HL-60 (cell line): ENCODE results near the gene TNFRSF8.

Experiments
- GABPA ChIP-seq: IDR thresholded peaks from 2 replicates; pipeline ENCODE4 v1.6.1; 2012; ENCODE audit warnings: low read depth
- POLR2AphosphoS5 ChIP-seq: IDR thresholded peaks from 2 replicates; pipeline ENCODE4 v1.6.1; 2012; ENCODE audit warnings: low read depth
- SPI1 ChIP-seq: IDR thresholded peaks from 2 replicates; pipeline ENCODE4 v1.6.1; 2012; ENCODE audit warnings: low read depth, mild to moderate bottlenecking, borderline replicate concordance
- TF ChIP-seq, protein P1 (sequence below): IDR thresholded peaks from one replicate; pipeline ENCODE4 v1.5.1; 2011; ENCODE audit warnings: low read length, control low read depth, inconsistent platforms; ENCODE audit not compliant: insufficient read depth
- TF ChIP-seq, protein P2 (sequence below): IDR thresholded peaks from 2 replicates; pipeline ENCODE4 v1.6.1; 2012; ENCODE audit warnings: low read depth; ENCODE audit not compliant: insufficient replicate concordance

DNA sequence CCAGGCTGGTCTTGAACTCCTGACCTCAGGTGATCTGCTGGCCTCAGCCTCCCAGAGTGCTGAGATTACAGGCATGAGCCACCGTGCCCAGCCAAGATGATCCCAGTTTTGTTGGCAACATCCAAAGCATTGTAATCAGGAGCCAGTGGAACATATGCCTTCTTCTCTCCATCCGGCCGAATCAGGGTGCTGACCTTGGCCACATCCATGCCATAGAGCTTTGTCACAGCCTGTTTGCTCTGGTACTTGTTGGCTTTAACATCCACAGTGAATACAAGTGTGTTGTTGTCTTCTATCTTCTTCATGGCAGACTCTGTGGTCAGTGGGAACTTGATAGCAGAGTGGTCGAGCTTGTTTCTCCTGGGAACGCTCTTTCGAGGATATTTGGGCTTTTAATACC, 17.1 kb downstream of the TNFRSF8 start:
- TF ChIP-seq, protein P1, sequence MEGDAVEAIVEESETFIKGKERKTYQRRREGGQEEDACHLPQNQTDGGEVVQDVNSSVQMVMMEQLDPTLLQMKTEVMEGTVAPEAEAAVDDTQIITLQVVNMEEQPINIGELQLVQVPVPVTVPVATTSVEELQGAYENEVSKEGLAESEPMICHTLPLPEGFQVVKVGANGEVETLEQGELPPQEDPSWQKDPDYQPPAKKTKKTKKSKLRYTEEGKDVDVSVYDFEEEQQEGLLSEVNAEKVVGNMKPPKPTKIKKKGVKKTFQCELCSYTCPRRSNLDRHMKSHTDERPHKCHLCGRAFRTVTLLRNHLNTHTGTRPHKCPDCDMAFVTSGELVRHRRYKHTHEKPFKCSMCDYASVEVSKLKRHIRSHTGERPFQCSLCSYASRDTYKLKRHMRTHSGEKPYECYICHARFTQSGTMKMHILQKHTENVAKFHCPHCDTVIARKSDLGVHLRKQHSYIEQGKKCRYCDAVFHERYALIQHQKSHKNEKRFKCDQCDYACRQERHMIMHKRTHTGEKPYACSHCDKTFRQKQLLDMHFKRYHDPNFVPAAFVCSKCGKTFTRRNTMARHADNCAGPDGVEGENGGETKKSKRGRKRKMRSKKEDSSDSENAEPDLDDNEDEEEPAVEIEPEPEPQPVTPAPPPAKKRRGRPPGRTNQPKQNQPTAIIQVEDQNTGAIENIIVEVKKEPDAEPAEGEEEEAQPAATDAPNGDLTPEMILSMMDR: no peak
- TF ChIP-seq POLR2AphosphoS5 (no peak), SPI1 (no peak), GABPA (no peak)
- TF ChIP-seq, protein P2, sequence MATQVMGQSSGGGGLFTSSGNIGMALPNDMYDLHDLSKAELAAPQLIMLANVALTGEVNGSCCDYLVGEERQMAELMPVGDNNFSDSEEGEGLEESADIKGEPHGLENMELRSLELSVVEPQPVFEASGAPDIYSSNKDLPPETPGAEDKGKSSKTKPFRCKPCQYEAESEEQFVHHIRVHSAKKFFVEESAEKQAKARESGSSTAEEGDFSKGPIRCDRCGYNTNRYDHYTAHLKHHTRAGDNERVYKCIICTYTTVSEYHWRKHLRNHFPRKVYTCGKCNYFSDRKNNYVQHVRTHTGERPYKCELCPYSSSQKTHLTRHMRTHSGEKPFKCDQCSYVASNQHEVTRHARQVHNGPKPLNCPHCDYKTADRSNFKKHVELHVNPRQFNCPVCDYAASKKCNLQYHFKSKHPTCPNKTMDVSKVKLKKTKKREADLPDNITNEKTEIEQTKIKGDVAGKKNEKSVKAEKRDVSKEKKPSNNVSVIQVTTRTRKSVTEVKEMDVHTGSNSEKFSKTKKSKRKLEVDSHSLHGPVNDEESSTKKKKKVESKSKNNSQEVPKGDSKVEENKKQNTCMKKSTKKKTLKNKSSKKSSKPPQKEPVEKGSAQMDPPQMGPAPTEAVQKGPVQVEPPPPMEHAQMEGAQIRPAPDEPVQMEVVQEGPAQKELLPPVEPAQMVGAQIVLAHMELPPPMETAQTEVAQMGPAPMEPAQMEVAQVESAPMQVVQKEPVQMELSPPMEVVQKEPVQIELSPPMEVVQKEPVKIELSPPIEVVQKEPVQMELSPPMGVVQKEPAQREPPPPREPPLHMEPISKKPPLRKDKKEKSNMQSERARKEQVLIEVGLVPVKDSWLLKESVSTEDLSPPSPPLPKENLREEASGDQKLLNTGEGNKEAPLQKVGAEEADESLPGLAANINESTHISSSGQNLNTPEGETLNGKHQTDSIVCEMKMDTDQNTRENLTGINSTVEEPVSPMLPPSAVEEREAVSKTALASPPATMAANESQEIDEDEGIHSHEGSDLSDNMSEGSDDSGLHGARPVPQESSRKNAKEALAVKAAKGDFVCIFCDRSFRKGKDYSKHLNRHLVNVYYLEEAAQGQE: no peak
